HG02759 (cell line): Measurements from ENCODE around the gene GNAS-AS1.
A peak's percentile ranks its signal among the peaks of the same experiment; 100 is the strongest.

Experiments used
- ATAC-seq: cut with Tn5 transposase; IDR thresholded peaks from one replicate; pipeline ENCODE4 v1.9.1; 2021; ENCODE audit warnings: mild to moderate bottlenecking, moderate library complexity; ENCODE audit not compliant: unreplicated experiment

The GNAS-AS1 gene

DNA sequence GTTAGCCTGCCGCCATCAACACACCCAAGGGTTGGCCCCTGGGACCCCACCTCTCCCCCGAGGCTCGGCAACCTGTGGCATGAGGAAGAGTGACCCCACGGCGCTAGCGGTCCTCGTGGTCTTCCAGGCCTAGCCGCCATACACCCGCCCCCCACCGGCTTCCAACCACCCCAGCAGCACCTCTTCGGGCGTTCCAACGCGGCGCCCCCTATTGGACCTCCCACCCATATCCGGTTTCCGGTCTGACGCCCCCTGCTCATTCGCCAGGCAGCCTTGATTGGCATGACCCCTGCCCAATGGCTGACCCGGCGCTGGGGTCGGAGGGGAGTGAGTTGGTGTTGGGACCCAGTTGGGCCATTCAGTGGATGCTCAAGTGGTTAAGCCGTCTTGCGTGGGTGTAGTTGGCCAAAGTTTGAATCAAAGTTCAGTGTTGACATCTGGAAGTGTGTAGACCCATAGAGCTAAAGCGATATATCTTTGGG, at the start of gene GNAS-AS1:
Gene GNAS-AS1 (minus strand): TSS at position 210 of the 482 bp plus-strand sequence.
- ATAC-seq = peak; percentile 83

DNA sequence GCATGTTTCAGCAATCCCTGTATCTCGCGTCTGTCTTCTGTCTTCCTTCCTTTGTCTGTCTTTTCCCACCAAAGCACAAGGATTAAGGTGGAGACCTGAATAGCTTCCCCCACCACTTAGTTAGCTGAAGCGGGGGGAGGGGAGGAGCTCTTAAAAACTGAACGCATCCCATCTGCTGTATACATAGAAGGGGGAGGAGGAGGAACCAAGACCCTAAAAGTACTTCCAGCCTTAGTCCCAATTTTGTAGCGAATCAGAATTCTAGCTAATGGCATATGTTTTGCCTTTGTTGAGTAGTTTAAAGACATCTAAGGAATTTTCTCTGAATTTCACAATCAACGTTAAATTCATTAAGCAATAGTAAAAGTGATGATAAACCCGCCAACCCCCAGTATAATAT, 49.7 kb upstream of the GNAS-AS1 start:
- ATAC-seq = no peak

DNA sequence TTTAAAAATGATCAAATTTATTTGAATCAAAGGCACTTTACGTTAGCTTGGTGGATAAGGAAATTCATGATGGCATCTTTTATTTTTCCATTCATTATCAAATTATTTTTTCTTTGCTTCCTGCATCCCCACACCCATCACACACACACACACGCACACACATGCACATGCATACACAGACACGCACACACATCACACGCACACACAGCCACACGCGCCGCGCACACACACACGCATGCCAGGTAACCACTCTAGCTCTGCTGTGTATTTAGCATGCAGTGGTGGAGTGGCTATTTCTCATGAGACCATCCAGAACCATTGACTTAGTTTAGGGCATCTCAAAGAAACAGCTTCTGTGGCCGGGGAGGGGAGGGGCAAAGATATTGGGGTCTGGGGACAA, 48.8 kb upstream of the GNAS-AS1 start:
- no peak for ATAC-seq

DNA sequence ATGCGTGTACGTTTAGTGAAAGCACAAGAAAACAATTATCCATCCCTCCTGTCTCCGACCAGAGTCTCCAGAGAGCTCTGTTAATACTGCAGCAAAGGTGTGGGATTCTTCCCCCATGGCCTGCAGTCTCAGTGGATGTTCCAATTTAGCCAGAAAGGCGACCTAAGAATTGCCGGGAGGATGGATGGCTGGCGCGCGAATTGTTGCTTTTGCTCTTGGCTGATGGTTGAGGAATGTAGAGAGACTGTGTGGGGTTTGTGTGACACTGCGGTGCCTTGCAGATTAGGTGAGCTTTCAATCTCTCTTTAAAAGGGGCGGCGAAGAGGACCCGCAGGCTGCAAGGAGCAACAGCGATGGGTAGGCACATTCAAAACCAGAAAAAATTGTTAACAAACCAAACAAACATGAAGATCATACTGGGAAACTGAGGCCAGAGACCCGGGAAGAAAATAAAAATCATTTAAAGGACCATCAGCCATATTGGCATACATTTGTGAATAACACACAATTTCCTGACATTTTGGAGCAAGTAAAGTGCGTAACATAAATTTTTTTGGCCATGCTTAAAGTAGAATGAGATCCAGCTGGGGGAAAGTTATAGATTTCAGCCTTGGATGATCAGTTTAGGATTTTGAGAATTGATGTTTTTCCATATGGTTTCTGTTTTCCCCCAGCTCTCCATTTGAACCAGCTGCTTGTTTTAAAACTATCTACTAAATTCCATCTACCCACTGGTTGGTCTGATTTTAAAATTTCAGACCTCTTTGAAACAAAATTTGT, 48.1 kb upstream of the GNAS-AS1 start:
- no peak for ATAC-seq

GRCh38 chr20:58897488-58897887, 46.8 kb upstream of the GNAS-AS1 start:
- ATAC-seq = no peak

GRCh38 chr20:58896820-58897219, 46.1 kb upstream of the GNAS-AS1 start:
- ATAC-seq = no peak

DNA sequence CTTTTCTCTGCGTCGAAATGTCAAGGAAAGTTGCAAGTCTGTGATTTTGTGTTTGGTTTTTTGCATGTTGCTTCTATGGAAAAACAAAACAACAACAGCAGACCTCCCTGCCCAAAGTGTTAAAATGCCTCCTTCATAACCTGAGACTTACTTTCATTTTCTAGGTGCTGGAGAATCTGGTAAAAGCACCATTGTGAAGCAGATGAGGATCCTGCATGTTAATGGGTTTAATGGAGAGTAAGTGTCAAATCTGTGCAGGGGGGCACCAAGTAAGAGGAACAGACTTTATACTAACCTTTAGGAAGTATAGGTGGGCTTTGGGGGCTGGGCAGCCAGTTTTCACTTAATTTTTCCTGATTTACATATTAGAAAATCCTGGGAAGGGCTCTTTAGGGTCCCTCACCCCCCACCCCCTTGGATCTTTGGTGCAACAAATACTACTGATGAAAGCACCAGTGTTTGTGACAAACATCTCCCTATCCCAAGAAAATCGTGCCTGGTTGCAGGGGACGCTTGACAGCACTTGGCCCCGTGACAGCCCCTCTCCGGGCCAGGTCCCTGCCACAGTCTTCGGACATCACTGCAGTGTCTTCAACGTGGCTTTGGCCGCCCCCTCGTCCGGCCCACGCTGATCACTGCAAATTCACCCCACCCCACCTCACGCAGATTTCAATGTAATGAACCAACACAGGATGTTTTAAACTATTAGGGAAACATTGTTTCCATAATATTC, 44.9 kb upstream of the GNAS-AS1 start:
- no peak for ATAC-seq

- ATAC-seq = no peak
Measured at GRCh38 chr20:58894652-58895447, 44.1 kb upstream of the GNAS-AS1 start.

- no peak for ATAC-seq
Measured at GRCh38 chr20:58893355-58894120, 42.8 kb upstream of the GNAS-AS1 start.

- ATAC-seq = no peak
Measured at GRCh38 chr20:58892932-58893224, 42.2 kb upstream of the GNAS-AS1 start.

GRCh38 chr20:58892141-58892931, 41.6 kb upstream of the GNAS-AS1 start:
- peak; percentile 7 for ATAC-seq

DNA sequence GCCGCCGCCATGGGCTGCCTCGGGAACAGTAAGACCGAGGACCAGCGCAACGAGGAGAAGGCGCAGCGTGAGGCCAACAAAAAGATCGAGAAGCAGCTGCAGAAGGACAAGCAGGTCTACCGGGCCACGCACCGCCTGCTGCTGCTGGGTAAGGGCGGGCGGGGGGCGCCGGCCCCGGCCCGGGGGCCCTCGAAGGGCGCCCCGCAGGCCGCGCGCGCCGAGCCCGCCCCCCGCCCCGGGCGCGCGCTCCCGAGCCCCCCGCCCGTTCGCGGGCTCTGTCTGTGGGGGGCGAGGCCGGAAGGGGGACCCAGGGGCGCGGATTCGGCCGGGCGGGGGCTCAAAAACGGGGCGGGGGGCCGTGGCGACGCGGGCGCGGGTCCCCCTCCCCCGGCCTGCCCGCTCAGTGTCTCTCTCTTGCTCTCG, 41.0 kb upstream of the GNAS-AS1 start:
- ATAC-seq = peak; percentile 3

GRCh38 chr20:58891086-58891717, 40.5 kb upstream of the GNAS-AS1 start:
- ATAC-seq = peak; percentile 40

- ATAC-seq = peak; percentile 41
Measured at GRCh38 chr20:58890518-58891085, 39.9 kb upstream of the GNAS-AS1 start.

DNA sequence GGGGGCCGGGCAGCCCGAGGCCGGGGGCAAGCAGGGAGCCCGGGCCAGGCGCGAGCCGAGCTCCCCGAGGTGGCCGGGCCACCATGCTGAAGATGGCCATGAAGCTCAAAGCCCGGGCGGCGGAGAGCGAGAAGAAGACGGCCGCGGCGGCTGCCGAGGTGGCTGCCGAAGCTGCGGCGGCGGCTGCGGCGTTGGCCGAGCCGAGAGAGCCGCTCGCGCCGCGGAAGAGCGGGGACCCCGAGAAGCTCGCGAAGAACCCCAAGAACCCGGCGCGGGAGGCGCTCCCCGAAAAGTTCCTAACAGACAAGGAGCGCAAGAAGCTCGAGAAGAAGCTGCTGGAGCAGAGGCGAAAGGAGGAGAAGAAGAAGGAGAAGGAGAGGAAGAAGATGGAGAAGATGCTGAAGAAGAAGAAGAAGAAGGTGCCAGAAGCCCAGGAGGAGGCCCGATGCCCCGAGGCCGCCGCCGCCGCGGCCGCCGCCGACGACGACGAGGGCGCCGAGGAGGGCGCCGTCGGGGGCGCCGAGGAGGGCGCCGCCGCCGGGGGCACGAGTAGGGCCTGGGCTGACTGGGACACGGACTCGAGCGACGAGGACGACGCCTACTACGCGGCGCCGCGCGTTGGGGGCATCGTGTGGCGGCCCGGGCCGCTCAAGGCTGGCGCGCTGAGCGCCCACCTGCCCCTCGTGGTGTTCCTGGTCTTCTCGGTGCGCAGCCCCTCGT, 39.3 kb upstream of the GNAS-AS1 start:
- ATAC-seq = no peak

GRCh38 chr20:58889334-58889760, 38.6 kb upstream of the GNAS-AS1 start:
- ATAC-seq = no peak

GRCh38 chr20:58888521-58889333, 38.0 kb upstream of the GNAS-AS1 start:
- ATAC-seq = peak; percentile 38

GRCh38 chr20:58888103-58888502, 37.4 kb upstream of the GNAS-AS1 start:
- ATAC-seq = no peak
